H1 (cell line): ENCODE measurements around the gene SLC5A10.

Experiments used
- ASH2L ChIP-seq: fragments of 200-600, 300-600 bp; sonication (generic); IDR thresholded peaks from one replicate; pipeline ENCODE4 v1.7.1; 2017; ENCODE audit warnings: low read length
- CHD2 ChIP-seq: IDR thresholded peaks from 2 replicates; pipeline ENCODE4 v1.6.1; 2012; ENCODE audit warnings: low read length, improper control_type of control experiment
- POLR2A ChIP-seq, 2 experiments: IDR thresholded peaks; 1 replicate in 1 of 2; 2 replicates in 1 of 2; pipeline ENCODE4 v1.6.1; 2011; ENCODE audit warnings: low read depth in 2 of 2, low read length in 2 of 2, mild to moderate bottlenecking in 2 of 2; ENCODE audit errors: control extremely low read depth in 1 of 2
- POLR2AphosphoS5 ChIP-seq: IDR thresholded peaks from 2 replicates; pipeline ENCODE4 v1.6.1; 2011; ENCODE audit warnings: low read depth, low read length
- RAD21 ChIP-seq, 2 experiments: IDR thresholded peaks in 1 of 2; conservative IDR thresholded peaks in 1 of 2; 2 replicates each; pipeline ENCODE4 v1.6.1; 2011; ENCODE audit warnings: low read depth in 2 of 2, low read length in 2 of 2, improper control_type of control experiment in 1 of 2, inconsistent platforms in 1 of 2, mild to moderate bottlenecking in 1 of 2, moderate library complexity in 1 of 2
- RFX5 ChIP-seq: IDR thresholded peaks from 2 replicates; pipeline ENCODE4 v1.6.1; 2011; ENCODE audit warnings: low read depth, low read length, improper control_type of control experiment, borderline replicate concordance
- SP1 ChIP-seq: IDR thresholded peaks from 2 replicates; pipeline ENCODE4 v1.6.1; 2011; ENCODE audit warnings: low read depth, low read length
- TCF12 ChIP-seq: IDR thresholded peaks from 2 replicates; pipeline ENCODE4 v1.6.1; 2011; ENCODE audit warnings: low read depth, mild to moderate bottlenecking, low read length
- TF ChIP-seq, protein P1 (sequence below): IDR thresholded peaks from 2 replicates; pipeline ENCODE4 v1.6.1; 2012; ENCODE audit warnings: inconsistent platforms
- TF ChIP-seq, protein P2 (sequence below), 3 experiments: IDR thresholded peaks; 1 replicate in 2 of 3; 2 replicates in 1 of 3; pipeline versions ENCODE4 v1.5.1 to v1.6.1; 2011; ENCODE audit warnings: low read length in 3 of 3, mild to moderate bottlenecking in 3 of 3, inconsistent platforms in 2 of 3, low read depth in 1 of 3, moderate library complexity in 1 of 3; ENCODE audit not compliant: insufficient read depth in 1 of 3; ENCODE audit errors: control extremely low read depth in 1 of 3

GRCh38 chr17:18999394-18999793 lies 47.4 kb downstream of the SLC5A10 start:
- TF ChIP-seq, protein P1, sequence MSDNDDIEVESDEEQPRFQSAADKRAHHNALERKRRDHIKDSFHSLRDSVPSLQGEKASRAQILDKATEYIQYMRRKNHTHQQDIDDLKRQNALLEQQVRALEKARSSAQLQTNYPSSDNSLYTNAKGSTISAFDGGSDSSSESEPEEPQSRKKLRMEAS, result no peak
- no peak for TF ChIP-seq ASH2L
- no peak for TF ChIP-seq CHD2
- TF ChIP-seq, protein P2, sequence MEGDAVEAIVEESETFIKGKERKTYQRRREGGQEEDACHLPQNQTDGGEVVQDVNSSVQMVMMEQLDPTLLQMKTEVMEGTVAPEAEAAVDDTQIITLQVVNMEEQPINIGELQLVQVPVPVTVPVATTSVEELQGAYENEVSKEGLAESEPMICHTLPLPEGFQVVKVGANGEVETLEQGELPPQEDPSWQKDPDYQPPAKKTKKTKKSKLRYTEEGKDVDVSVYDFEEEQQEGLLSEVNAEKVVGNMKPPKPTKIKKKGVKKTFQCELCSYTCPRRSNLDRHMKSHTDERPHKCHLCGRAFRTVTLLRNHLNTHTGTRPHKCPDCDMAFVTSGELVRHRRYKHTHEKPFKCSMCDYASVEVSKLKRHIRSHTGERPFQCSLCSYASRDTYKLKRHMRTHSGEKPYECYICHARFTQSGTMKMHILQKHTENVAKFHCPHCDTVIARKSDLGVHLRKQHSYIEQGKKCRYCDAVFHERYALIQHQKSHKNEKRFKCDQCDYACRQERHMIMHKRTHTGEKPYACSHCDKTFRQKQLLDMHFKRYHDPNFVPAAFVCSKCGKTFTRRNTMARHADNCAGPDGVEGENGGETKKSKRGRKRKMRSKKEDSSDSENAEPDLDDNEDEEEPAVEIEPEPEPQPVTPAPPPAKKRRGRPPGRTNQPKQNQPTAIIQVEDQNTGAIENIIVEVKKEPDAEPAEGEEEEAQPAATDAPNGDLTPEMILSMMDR (IDR thresholded peaks at IDR 0.05; ENCODE audit: control extremely low read depth in 1 of 3, insufficient read depth in 1 of 3, low read depth in 1 of 3, low read length in 3 of 3), result no peak
- no peak for TF ChIP-seq TCF12
- no peak for TF ChIP-seq RAD21 (IDR thresholded peaks at IDR 0.05 in 1 of 2, conservative IDR thresholded peaks at IDR 0.05 in 1 of 2; ENCODE audit: low read depth in 2 of 2, low read length in 2 of 2)
- no peak for TF ChIP-seq RFX5
- TF ChIP-seq SP1, result no peak
- no peak for TF ChIP-seq POLR2A (IDR thresholded peaks at IDR 0.05; ENCODE audit: control extremely low read depth in 1 of 2, low read depth in 2 of 2, low read length in 2 of 2)
- no peak for TF ChIP-seq POLR2AphosphoS5
